OCI-LY7 (cell line): Measurements from ENCODE around the gene LRRC8D. TPM values are rescaled to one million over a fixed set of nuclear protein-coding genes. Genes with fewer than 3 reads are reported as not detected.

Experiments
- BruUV-seq: library from RNA; stranded (reverse); fragments of 400-500 nt; replicated peaks from 2 replicates; lab custom pipeline; 2021; lab: Mats Ljungman, UMichigan
- CTCF ChIA-PET: fragments of 300-600 bp; sonication (Branson Sonifier 250); formaldehyde crosslinking; loops from one replicate; lab custom pipeline; 2022; ENCODE audit warnings: antibody characterized with exemption; ENCODE audit not compliant: unreplicated experiment; lab: Charles Lee
- POLR2A ChIA-PET: fragments of 300-600 bp; sonication (Branson Sonifier 250); formaldehyde crosslinking; loops from one replicate; lab custom pipeline; 2022; ENCODE audit warnings: antibody characterized with exemption; lab: Charles Lee
- DNase-seq: peaks from one replicate; pipeline ENCODE4 v3.0.0-alpha.2; 2015; ENCODE audit warnings: low spot score
- H2AFZ ChIP-seq: fragments of 200-600 bp; sonication (generic), shearing (Covaris generic); 2 replicates; pipeline ENCODE4 v1.6.1; 2014; ENCODE audit warnings: mild to moderate bottlenecking, antibody characterized with exemption, low read length, moderate library complexity
- H3K27ac ChIP-seq: fragments of 200-600 bp; sonication (generic); 2 replicates; pipeline ENCODE4 v1.5.1; 2014; ENCODE audit warnings: mixed run types, low read depth, mild to moderate bottlenecking, moderate library complexity, low read length, inconsistent platforms; ENCODE audit not compliant: poor library complexity, severe bottlenecking
- H3K36me3 ChIP-seq: fragments of 200-600 bp; sonication (generic); 2 replicates; pipeline ENCODE4 v1.6.1; 2014; ENCODE audit warnings: mild to moderate bottlenecking, antibody characterized with exemption, low read length, moderate library complexity, mixed read lengths; ENCODE audit not compliant: insufficient read depth
- H3K4me1 ChIP-seq: fragments of 200-600 bp; sonication (generic); 2 replicates; pipeline ENCODE4 v1.5.1; 2014; ENCODE audit warnings: mild to moderate bottlenecking, low read length; ENCODE audit not compliant: insufficient read depth, poor library complexity, severe bottlenecking
- H3K4me2 ChIP-seq: fragments of 200-600 bp; sonication (generic); 2 replicates; pipeline ENCODE4 v1.6.1; 2014; ENCODE audit warnings: mild to moderate bottlenecking, low read length
- H3K4me3 ChIP-seq: fragments of 200-600 bp; sonication (generic); 2 replicates; pipeline ENCODE4 v1.5.1; 2014; ENCODE audit warnings: mild to moderate bottlenecking, low read depth, low read length; ENCODE audit not compliant: poor library complexity, severe bottlenecking
- H3K79me2 ChIP-seq: fragments of 200-600 bp; sonication (generic); 2 replicates; pipeline ENCODE4 v1.6.1; 2016; ENCODE audit warnings: low read depth, mild to moderate bottlenecking, low read length, moderate library complexity, mixed read lengths; ENCODE audit not compliant: insufficient read depth
- H3K9me2 ChIP-seq: fragments of 200-600 bp; sonication (generic); 2 replicates; pipeline ENCODE4 v1.6.1; 2016; ENCODE audit warnings: mild to moderate bottlenecking, low read length, mixed read lengths; ENCODE audit not compliant: insufficient read depth
- H3K9me3 ChIP-seq: fragments of 200-600 bp; sonication (generic); 2 replicates; pipeline ENCODE4 v1.6.1; 2014; ENCODE audit warnings: mild to moderate bottlenecking, mixed run types, low read length, mixed read lengths
- H4K20me1 ChIP-seq: fragments of 200-600 bp; sonication (generic); 2 replicates; pipeline ENCODE4 v1.6.1; 2014; ENCODE audit warnings: mild to moderate bottlenecking, antibody characterized with exemption, low read length, moderate library complexity, mixed read lengths; ENCODE audit not compliant: insufficient read depth
- CTCF ChIP-seq: fragments of 200-600 bp; sonication (generic); conservative IDR thresholded peaks from 2 replicates; pipeline ENCODE4 v1.5.1; 2014; ENCODE audit warnings: mild to moderate bottlenecking, antibody characterized with exemption, low read length, moderate library complexity, mixed read lengths
- EZH2phosphoT487 ChIP-seq: fragments of 200-600 bp; sonication (generic); IDR thresholded peaks from 2 replicates; pipeline ENCODE4 v1.6.1; 2018; ENCODE audit warnings: low read depth, borderline replicate concordance, mild to moderate bottlenecking, mixed run types, antibody characterized with exemption, low read length, moderate library complexity, mixed read lengths
- intact Hi-C: fragments of 100-400 bp; cut with micrococcal nuclease; formaldehyde crosslinking; loops from one replicate; pipeline ENCODE4 v1.10.0; 2022; ENCODE audit not compliant: unreplicated experiment
- total RNA-seq, 2 experiments: library from RNA; depleted of rRNA in 1 of 2; stranded (reverse); fragments of >200 nt in 1 of 2; shearing (Covaris generic) in 1 of 2; gene quantifications; 2 replicates each; pipeline ENCODE4 v1.2.3, GENCODE V29; 2014 to 2022

LRRC8D gene
- total RNA-seq, 2 experiments from 2014 or later: 23.8 to 37.1 TPM

GRCh38 chr1:89894210-89895201 lies 73.7 kb downstream of the LRRC8D start:
- BruUV-seq: no TSS peak
- Histone ChIP-seq H3K27ac (no peak overlapping the region), H3K36me3 (peaks cover 8% of the 10 kb centered on the region), H4K20me1 (peaks cover 8% of the 10 kb centered on the region; the same call in 1 of the 2 replicates), H3K79me2 (no peaks in the 10 kb centered on the region; the same call in 1 of the 2 replicates), H3K4me1 (no peaks in the 10 kb centered on the region), H3K4me2 (no peak overlapping the region), H3K4me3 (no peak overlapping the region), H3K9me3 (no peaks in the 10 kb centered on the region), H2AFZ (no peak overlapping the region), H3K9me2 (no peaks in the 10 kb centered on the region)
- no peak for DNase-seq
- CTCF ChIA-PET: no interaction called here
- POLR2A ChIA-PET: interaction anchor here (0.7 kb wide), 1 partner anchor 46 kb away, joined by 3 read pairs; no protein-coding TSS in a partner anchor
- no peak for TF ChIP-seq CTCF
- no peak for TF ChIP-seq EZH2phosphoT487
- intact Hi-C loops: no loop called here

- no peaks in the 10 kb centered on the region; the same call in 1 of the 2 replicates for H3K79me2 ChIP-seq
- POLR2A ChIA-PET: no interaction called here
- no TSS peak for BruUV-seq
- H3K9me2 ChIP-seq: no peaks in the 10 kb centered on the region
- no peak overlapping the region for H2AFZ ChIP-seq
- H3K9me3 ChIP-seq: no peaks in the 10 kb centered on the region
- no peak overlapping the region for H3K27ac ChIP-seq
- peaks cover 8% of the 10 kb centered on the region; the same call in 1 of the 2 replicates for H4K20me1 ChIP-seq
- no peak for TF ChIP-seq EZH2phosphoT487
- TF ChIP-seq CTCF: no peak
- no peak for DNase-seq
- peaks cover 8% of the 10 kb centered on the region for H3K36me3 ChIP-seq
- H3K4me1 ChIP-seq: no peaks in the 10 kb centered on the region
- CTCF ChIA-PET: no interaction called here
- H3K4me3 ChIP-seq: no peak overlapping the region
- intact Hi-C loops: no loop called here
- no peak overlapping the region for H3K4me2 ChIP-seq
Measured at GRCh38 chr1:89896105-89896942, 75.5 kb downstream of the LRRC8D start.
